Sigmoid colon (tissue), 4 donors: ENCODE data around the gene TRIM74.
"Not testable (repeated sequence)": the region's sequence is repeated elsewhere in the genome, so short reads cannot be mapped to it uniquely, and the experiment has no call there.

Experiments
- EP300 ChIP-seq, 4 donors: sonication (generic); formaldehyde crosslinking; IDR thresholded peaks; one replicate each; pipeline ENCODE4 v1.6.1; 2017; ENCODE audit warnings: antibody characterized with exemption in 4 of 4
- POLR2A ChIP-seq, 2 donors: fragments of 450-650 bp; IDR thresholded peaks; one replicate each; pipeline ENCODE4 v1.6.1; 2016; ENCODE audit warnings: antibody characterized with exemption in 2 of 2, mild to moderate bottlenecking in 2 of 2, moderate library complexity in 2 of 2
- POLR2AphosphoS5 ChIP-seq, 4 donors: sonication (generic); formaldehyde crosslinking; IDR thresholded peaks; one replicate each; pipeline ENCODE4 v1.6.1; 2017; ENCODE audit warnings: antibody characterized with exemption in 4 of 4
- TF ChIP-seq, protein P1 (sequence below), 4 experiments: fragments of 450-650 bp in 3 of 4; fragments of 200-600 bp in 1 of 4; IDR thresholded peaks; one replicate each; pipeline ENCODE4 v1.5.1; 2016 to 2019; ENCODE audit warnings: antibody characterized with exemption in 4 of 4, mild to moderate bottlenecking in 3 of 4, moderate library complexity in 2 of 4

DNA sequence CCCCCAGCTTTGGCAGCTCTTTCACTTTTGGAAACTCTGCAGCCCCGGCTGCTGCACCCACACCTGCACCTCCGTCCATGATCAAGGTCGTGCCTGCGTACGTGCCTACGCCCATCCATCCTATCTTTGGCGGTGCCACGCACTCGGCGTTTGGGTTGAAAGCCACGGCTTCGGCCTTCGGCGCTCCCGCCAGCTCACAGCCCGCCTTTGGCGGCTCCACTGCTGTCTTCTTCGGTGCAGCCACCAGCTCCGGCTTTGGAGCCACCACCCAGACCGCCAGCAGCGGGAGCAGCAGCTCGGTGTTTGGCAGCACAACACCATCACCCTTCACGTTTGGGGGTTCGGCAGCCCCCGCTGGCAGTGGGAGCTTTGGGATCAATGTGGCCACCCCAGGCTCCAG lies 26.3 kb downstream of the TRIM74 start:
- not testable (repeated sequence) for TF ChIP-seq POLR2A, EP300, POLR2AphosphoS5 (IDR thresholded peaks at IDR 0.05)
- TF ChIP-seq, protein P1, sequence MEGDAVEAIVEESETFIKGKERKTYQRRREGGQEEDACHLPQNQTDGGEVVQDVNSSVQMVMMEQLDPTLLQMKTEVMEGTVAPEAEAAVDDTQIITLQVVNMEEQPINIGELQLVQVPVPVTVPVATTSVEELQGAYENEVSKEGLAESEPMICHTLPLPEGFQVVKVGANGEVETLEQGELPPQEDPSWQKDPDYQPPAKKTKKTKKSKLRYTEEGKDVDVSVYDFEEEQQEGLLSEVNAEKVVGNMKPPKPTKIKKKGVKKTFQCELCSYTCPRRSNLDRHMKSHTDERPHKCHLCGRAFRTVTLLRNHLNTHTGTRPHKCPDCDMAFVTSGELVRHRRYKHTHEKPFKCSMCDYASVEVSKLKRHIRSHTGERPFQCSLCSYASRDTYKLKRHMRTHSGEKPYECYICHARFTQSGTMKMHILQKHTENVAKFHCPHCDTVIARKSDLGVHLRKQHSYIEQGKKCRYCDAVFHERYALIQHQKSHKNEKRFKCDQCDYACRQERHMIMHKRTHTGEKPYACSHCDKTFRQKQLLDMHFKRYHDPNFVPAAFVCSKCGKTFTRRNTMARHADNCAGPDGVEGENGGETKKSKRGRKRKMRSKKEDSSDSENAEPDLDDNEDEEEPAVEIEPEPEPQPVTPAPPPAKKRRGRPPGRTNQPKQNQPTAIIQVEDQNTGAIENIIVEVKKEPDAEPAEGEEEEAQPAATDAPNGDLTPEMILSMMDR (IDR thresholded peaks at IDR 0.05), result not testable (repeated sequence)
